ENCODE results near the gene ZNF816. TPM values are rescaled to one million over a fixed set of nuclear protein-coding genes. Genes with fewer than 3 reads are reported as not detected.
A peak's percentile ranks its signal among the peaks of the same experiment; 100 is the strongest.
"Not testable (repeated sequence)": the region's sequence is repeated elsewhere in the genome, so short reads cannot be mapped to it uniquely, and the experiment has no call there.

The ZNF816 gene
- polyA plus RNA-seq, 1 donor from 2014 or later = 0.10 TPM

- H3F3A ChIP-seq (ENCODE audit: insufficient read depth, low read length, poor library complexity, severe bottlenecking) = no peaks in the 10 kb centered on the region
- no peaks in the 10 kb centered on the region for H3K9me2 ChIP-seq (ENCODE audit: insufficient read depth, low read length)
- no peaks in the 10 kb centered on the region for H3K9me3 ChIP-seq (ENCODE audit: low read length)
- H3K4me3 ChIP-seq (ENCODE audit: low read length) = peak overlapping the region; percentile 72
- H2AFZ ChIP-seq (ENCODE audit: low read depth, low read length) = peak overlapping the region; percentile 45
- no peaks in the 10 kb centered on the region for H4K20me1 ChIP-seq (ENCODE audit: insufficient read depth)
- no peaks in the 10 kb centered on the region for H3K36me3 ChIP-seq (ENCODE audit: insufficient read depth, low read length)
- no peak overlapping the region for H3K27ac ChIP-seq (ENCODE audit: low read length)
- peak overlapping the region; percentile 51 for H3K9ac ChIP-seq (ENCODE audit: low read length)
- H3K4me2 ChIP-seq (ENCODE audit: low read length) = peak overlapping the region; percentile 65
- no peaks in the 10 kb centered on the region for H3K27me3 ChIP-seq (ENCODE audit: insufficient read depth, low read depth, low read length)
- TF ChIP-seq MXI1 (conservative IDR thresholded peaks at IDR 0.05; ENCODE audit: poor library complexity, severe bottlenecking) (peak; percentile 26), SMC3 (conservative IDR thresholded peaks at IDR 0.05; ENCODE audit: poor library complexity) (no peak)
- H3K79me2 ChIP-seq (replicated peaks; ENCODE audit: insufficient read depth, low read length) = no peaks in the 10 kb centered on the region
Observed at GRCh38 chr19:52942386-52943133, 20.1 kb downstream of the ZNF816 start.

GRCh38 chr19:52941941-52942385 is 20.7 kb downstream of the ZNF816 start:
- no peaks in the 10 kb centered on the region for H3F3A ChIP-seq (ENCODE audit: insufficient read depth, low read length, poor library complexity, severe bottlenecking)
- H3K27ac ChIP-seq (ENCODE audit: low read length) = no peak overlapping the region
- H3K4me2 ChIP-seq (ENCODE audit: low read length) = peak overlapping the region; percentile 25
- no peaks in the 10 kb centered on the region for H3K36me3 ChIP-seq (ENCODE audit: insufficient read depth, low read length)
- peak overlapping the region; percentile 72 for H3K4me3 ChIP-seq (ENCODE audit: low read length)
- TF ChIP-seq MXI1 (conservative IDR thresholded peaks at IDR 0.05; ENCODE audit: poor library complexity, severe bottlenecking) = no peak
- no peak for TF ChIP-seq EP300 (conservative IDR thresholded peaks at IDR 0.05; ENCODE audit: poor library complexity, severe bottlenecking)
- no peak for TF ChIP-seq TAF1 (IDR thresholded peaks at IDR 0.05; ENCODE audit: low read depth)
- no peak for TF ChIP-seq POLR2AphosphoS5 (IDR thresholded peaks at IDR 0.05)
- no peak for TF ChIP-seq SMC3 (conservative IDR thresholded peaks at IDR 0.05; ENCODE audit: poor library complexity)
- TF ChIP-seq EZH2 (IDR thresholded peaks at IDR 0.05; ENCODE audit: borderline replicate concordance, insufficient read depth, low read length, poor library complexity, severe bottlenecking) = no peak
- TF ChIP-seq, protein P1, sequence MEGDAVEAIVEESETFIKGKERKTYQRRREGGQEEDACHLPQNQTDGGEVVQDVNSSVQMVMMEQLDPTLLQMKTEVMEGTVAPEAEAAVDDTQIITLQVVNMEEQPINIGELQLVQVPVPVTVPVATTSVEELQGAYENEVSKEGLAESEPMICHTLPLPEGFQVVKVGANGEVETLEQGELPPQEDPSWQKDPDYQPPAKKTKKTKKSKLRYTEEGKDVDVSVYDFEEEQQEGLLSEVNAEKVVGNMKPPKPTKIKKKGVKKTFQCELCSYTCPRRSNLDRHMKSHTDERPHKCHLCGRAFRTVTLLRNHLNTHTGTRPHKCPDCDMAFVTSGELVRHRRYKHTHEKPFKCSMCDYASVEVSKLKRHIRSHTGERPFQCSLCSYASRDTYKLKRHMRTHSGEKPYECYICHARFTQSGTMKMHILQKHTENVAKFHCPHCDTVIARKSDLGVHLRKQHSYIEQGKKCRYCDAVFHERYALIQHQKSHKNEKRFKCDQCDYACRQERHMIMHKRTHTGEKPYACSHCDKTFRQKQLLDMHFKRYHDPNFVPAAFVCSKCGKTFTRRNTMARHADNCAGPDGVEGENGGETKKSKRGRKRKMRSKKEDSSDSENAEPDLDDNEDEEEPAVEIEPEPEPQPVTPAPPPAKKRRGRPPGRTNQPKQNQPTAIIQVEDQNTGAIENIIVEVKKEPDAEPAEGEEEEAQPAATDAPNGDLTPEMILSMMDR (IDR thresholded peaks at IDR 0.05; ENCODE audit: poor library complexity, severe bottlenecking) = no peak
- TF ChIP-seq REST (IDR thresholded peaks at IDR 0.05; ENCODE audit: borderline replicate concordance) = no peak
- TF ChIP-seq RAD21 (conservative IDR thresholded peaks at IDR 0.05) = no peak
- H3K79me2 ChIP-seq (replicated peaks; ENCODE audit: insufficient read depth, low read length) = no peaks in the 10 kb centered on the region
- H3K9ac ChIP-seq (ENCODE audit: low read length) = no peak overlapping the region
- no peaks in the 10 kb centered on the region for H3K27me3 ChIP-seq (ENCODE audit: insufficient read depth, low read depth, low read length)
- H3K9me2 ChIP-seq (ENCODE audit: insufficient read depth, low read length) = no peaks in the 10 kb centered on the region
- H4K20me1 ChIP-seq (ENCODE audit: insufficient read depth) = no peaks in the 10 kb centered on the region
- H3K9me3 ChIP-seq (ENCODE audit: low read length) = no peaks in the 10 kb centered on the region
- no peak overlapping the region for H2AFZ ChIP-seq (ENCODE audit: low read depth, low read length)

GRCh38 chr19:52941523-52941922 is 21.2 kb downstream of the ZNF816 start:
- H3F3A ChIP-seq (ENCODE audit: insufficient read depth, low read length, poor library complexity, severe bottlenecking); H3K27ac ChIP-seq (ENCODE audit: low read length); H3K27me3 ChIP-seq (ENCODE audit: insufficient read depth, low read depth, low read length); H3K36me3 ChIP-seq (ENCODE audit: insufficient read depth, low read length); H3K9me3 ChIP-seq (ENCODE audit: low read length); H3K79me2 ChIP-seq (replicated peaks; ENCODE audit: insufficient read depth, low read length); H3K4me2 ChIP-seq (ENCODE audit: low read length); H3K9ac ChIP-seq (ENCODE audit: low read length); H4K20me1 ChIP-seq (ENCODE audit: insufficient read depth); H3K9me2 ChIP-seq (ENCODE audit: insufficient read depth, low read length); H2AFZ ChIP-seq (ENCODE audit: low read depth, low read length): not testable (repeated sequence)
- H3K4me3 ChIP-seq (ENCODE audit: low read length) = peak overlapping the region; percentile 72

GRCh38 chr19:52940905-52941304 is 21.8 kb downstream of the ZNF816 start:
- not testable (repeated sequence) for H4K20me1 ChIP-seq (ENCODE audit: insufficient read depth); H3F3A ChIP-seq (ENCODE audit: insufficient read depth, low read length, poor library complexity, severe bottlenecking); H3K9me3 ChIP-seq (ENCODE audit: low read length); H3K27ac ChIP-seq (ENCODE audit: low read length); H3K4me3 ChIP-seq (ENCODE audit: low read length); H3K27me3 ChIP-seq (ENCODE audit: insufficient read depth, low read depth, low read length); H3K36me3 ChIP-seq (ENCODE audit: insufficient read depth, low read length); H3K79me2 ChIP-seq (replicated peaks; ENCODE audit: insufficient read depth, low read length); H3K9ac ChIP-seq (ENCODE audit: low read length); H3K9me2 ChIP-seq (ENCODE audit: insufficient read depth, low read length); H2AFZ ChIP-seq (ENCODE audit: low read depth, low read length); H3K4me2 ChIP-seq (ENCODE audit: low read length)
